Measurements from ENCODE around the gene ZNF394.

The ZNF394 gene

DNA sequence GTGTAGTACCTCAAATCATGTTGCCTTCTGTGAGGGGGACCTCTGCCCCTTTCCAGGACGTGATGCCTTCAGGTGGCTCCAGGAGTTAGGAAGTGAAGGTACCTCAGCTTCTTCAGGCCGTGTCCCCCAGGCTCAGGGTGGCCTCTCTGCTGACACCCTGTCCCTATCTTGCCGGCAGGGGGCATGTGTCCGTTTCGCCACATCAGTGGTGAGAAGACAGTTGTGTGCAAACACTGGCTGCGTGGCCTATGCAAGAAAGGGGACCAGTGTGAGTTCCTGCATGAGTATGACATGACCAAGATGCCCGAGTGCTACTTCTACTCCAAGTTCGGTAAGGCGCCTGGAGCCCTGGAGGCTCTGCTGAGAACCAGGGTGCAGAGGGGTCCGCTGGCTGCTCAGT, 52.1 kb downstream of the ZNF394 start:
- DNase-seq = no peak

DNA sequence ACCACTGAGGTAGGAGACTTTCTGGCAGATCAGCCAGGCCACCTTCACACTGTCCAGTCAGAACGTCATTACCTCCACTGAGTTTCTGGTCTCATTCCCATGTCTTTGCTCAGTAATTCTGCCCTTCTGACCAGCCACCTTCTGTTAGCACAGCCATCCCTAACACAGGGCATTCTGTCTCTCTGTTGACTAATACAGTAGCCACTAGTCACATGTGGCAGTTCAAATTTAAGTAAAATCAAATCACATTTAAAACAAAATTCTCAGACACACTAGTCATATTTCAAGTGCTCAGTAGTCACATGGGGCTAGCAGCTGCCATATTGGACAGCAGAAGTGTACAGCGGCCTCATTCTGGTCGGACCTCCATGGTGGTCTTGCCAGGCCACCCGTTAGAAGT, 54.0 kb downstream of the ZNF394 start:
- DNase-seq = no peak

Data from activated naive CD4-positive, alpha-beta T cell treated with Interleukin-2 at 50 U/mL for 16 hours (primary cell).